Gastroesophageal sphincter (tissue), 4 donors: Measurements from ENCODE around the gene PDZD4. TPM values are rescaled to one million over a fixed set of nuclear protein-coding genes. Genes with fewer than 3 reads are reported as not detected.

ENCODE experiments used
- ATAC-seq: fragments of 150-250 bp; one replicate; pipeline ENCODE4 v1.9.1; 2016; ENCODE audit warnings: mild to moderate bottlenecking, moderate library complexity
- H3K27ac ChIP-seq, 4 donors: fragments of 200-600 bp; sonication (generic) in 3 of 4; 1 replicate in 3 of 4; 2 replicates in 1 of 4; pipeline ENCODE4 v1.5.1; 2016 to 2019
- H3K27me3 ChIP-seq: fragments of 200-600 bp; sonication (generic); one replicate; pipeline ENCODE4 v1.5.1; 2019
- H3K36me3 ChIP-seq, 2 donors: fragments of 200-600 bp; sonication (generic); one replicate each; pipeline ENCODE4 v1.5.1; 2019; ENCODE audit warnings: control low read depth in 1 of 2
- H3K4me1 ChIP-seq, 3 donors: fragments of 200-600 bp; sonication (generic); 1 replicate in 2 of 3; 2 replicates in 1 of 3; pipeline ENCODE4 v1.5.1; 2016 to 2019; ENCODE audit warnings: control low read depth in 2 of 3
- H3K4me3 ChIP-seq, 2 donors: fragments of 200-600 bp; sonication (generic); one replicate each; pipeline ENCODE4 v1.5.1; 2019; ENCODE audit warnings: mild to moderate bottlenecking in 1 of 2, moderate library complexity in 1 of 2
- H3K9me3 ChIP-seq, 3 donors: fragments of 200-600 bp; sonication (generic); one replicate each; pipeline ENCODE4 v1.5.1; 2017 to 2019; ENCODE audit warnings: control low read depth in 2 of 3
- EP300 ChIP-seq: sonication (generic); formaldehyde crosslinking; IDR thresholded peaks from one replicate; pipeline ENCODE4 v1.6.1; 2017; ENCODE audit warnings: antibody characterized with exemption, mild to moderate bottlenecking
- POLR2A ChIP-seq, 2 donors: fragments of 450-650 bp; IDR thresholded peaks; one replicate each; pipeline ENCODE4 v1.6.1; 2017; ENCODE audit warnings: antibody characterized with exemption in 2 of 2, mild to moderate bottlenecking in 2 of 2, moderate library complexity in 1 of 2
- POLR2AphosphoS5 ChIP-seq: sonication (generic); formaldehyde crosslinking; IDR thresholded peaks from one replicate; pipeline ENCODE4 v1.6.1; 2017; ENCODE audit warnings: antibody characterized with exemption
- WGBS, 2 donors: methylation state at CpG; one replicate each; pipeline ENCODE4 v1.1.5; 2018; ENCODE audit warnings: low coverage in 1 of 2; 5-methylcytosine and 5-hydroxymethylcytosine counted together
- total RNA-seq, 4 donors: library from RNA; depleted of rRNA; stranded (reverse); fragments of >200 nt; gene quantifications; one replicate each; pipeline ENCODE4 v1.1.0, GENCODE V29; 2016
- TF ChIP-seq, protein P1 (sequence below), 4 experiments: fragments of 200-600 bp in 2 of 4; fragments of 450-650 bp in 2 of 4; sonication (generic) in 1 of 4; IDR thresholded peaks; one replicate each; pipeline ENCODE4 v1.5.1; 2017 to 2019; ENCODE audit warnings: antibody characterized with exemption in 4 of 4, mild to moderate bottlenecking in 2 of 4, moderate library complexity in 2 of 4

Gene PDZD4
- total RNA-seq, 4 donors from 2014 or later, result 10.6 to 48.5 (median 26.4) TPM

DNA sequence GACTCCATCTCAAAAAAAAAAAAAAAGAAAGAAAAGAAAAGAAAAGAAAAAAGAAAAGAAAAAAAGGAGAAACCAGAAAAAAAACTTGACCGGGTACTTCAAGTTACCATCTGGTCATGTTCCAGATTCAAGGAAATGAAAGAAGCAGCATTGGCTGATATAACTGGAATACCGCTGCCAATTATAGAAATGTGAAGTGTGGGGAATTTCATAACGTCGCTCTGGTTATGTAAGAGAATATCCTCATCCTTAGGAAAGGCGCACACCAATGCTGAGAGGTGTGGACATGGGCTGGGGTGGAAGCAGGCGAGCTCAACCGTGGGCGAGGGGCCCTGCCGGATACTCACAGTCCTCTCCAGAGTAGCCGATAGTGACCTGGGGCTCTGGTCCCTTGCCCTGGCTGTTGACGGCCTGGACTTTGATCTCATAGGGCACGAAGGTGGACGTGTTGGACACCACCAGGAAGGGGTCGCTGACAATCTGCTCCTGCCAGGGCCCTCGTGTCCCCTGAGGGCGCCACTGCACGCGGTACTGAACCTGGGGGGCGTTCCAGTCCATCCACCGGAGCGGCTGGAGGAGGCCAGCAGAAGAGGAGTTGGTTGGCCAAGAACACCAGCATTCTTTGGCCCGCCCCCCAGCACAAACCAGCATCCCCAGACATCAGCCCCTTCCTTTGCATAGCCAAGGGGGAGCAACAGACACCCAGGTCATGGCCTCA lies 36.1 kb upstream of the PDZD4 start:
- no peak for ATAC-seq
- WGBS, 2 donors, result 60 to 95% methylated on average over 2 to 4 of the region's 22 CpGs
- H3K27me3 ChIP-seq, result peaks cover 20% of the 10 kb centered on the region

DNA sequence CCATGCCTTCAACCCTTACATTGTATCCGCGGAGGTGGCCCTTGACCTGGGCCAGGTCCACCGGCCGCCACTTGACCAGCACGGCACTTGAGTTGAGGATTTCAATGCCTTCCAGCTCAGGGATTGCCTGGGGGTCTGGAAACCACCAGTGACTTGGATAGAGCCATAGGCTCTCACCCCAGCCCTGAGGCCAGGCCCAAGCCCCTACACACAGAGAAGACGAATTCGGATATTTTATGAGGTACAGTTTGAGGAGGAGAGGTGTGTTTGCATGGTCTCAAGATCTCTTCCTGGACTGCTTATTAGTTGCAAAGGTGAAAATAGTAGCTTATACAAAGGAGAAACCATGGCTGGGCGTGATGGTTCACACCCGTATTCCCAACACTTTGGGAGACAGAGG lies 35.3 kb upstream of the PDZD4 start:
- no peak overlapping the region for H3K27ac ChIP-seq
- no peaks in the 10 kb centered on the region for H3K4me1 ChIP-seq
- H3K27me3 ChIP-seq, result peaks cover 12% of the 10 kb centered on the region
- TF ChIP-seq, protein P1, sequence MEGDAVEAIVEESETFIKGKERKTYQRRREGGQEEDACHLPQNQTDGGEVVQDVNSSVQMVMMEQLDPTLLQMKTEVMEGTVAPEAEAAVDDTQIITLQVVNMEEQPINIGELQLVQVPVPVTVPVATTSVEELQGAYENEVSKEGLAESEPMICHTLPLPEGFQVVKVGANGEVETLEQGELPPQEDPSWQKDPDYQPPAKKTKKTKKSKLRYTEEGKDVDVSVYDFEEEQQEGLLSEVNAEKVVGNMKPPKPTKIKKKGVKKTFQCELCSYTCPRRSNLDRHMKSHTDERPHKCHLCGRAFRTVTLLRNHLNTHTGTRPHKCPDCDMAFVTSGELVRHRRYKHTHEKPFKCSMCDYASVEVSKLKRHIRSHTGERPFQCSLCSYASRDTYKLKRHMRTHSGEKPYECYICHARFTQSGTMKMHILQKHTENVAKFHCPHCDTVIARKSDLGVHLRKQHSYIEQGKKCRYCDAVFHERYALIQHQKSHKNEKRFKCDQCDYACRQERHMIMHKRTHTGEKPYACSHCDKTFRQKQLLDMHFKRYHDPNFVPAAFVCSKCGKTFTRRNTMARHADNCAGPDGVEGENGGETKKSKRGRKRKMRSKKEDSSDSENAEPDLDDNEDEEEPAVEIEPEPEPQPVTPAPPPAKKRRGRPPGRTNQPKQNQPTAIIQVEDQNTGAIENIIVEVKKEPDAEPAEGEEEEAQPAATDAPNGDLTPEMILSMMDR (IDR thresholded peaks at IDR 0.05), result no peak
- TF ChIP-seq EP300 (no peak), POLR2A (IDR thresholded peaks at IDR 0.05) (no peak), POLR2AphosphoS5 (no peak)
- H3K36me3 ChIP-seq, result no peaks in the 10 kb centered on the region
- ATAC-seq, result no peak
- H3K4me3 ChIP-seq, result no peak overlapping the region
- WGBS, 2 donors, result 83% methylated on average over 2 of the region's 9 CpGs; no CpG with 5 or more reads in 1 of the 2 donors
- H3K9me3 ChIP-seq, result no peaks in the 10 kb centered on the region

More for the DNA sequence above, 36.1 kb upstream of the PDZD4 start:
- no peak overlapping the region for H3K4me3 ChIP-seq
- no peak for TF ChIP-seq POLR2AphosphoS5
- no peak for TF ChIP-seq EP300
- no peak for TF ChIP-seq POLR2A (IDR thresholded peaks at IDR 0.05)
- TF ChIP-seq, protein P1 (IDR thresholded peaks at IDR 0.05), result no peak
- no peaks in the 10 kb centered on the region for H3K4me1 ChIP-seq
- no peaks in the 10 kb centered on the region for H3K9me3 ChIP-seq
- no peaks in the 10 kb centered on the region for H3K36me3 ChIP-seq
- H3K27ac ChIP-seq, result no peak overlapping the region

DNA sequence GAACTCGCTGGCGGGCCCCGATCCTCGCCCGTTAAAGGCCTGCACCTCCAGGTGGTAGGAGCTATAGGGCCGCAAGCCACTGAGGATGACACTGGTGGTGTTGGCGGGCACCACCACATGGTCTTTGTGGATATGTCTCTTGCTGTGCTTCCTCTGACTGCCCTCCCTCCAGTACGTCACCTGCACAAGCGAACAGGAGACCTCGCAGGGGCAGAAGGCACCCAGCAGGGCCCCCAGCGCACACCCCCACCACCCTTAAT lies 34.9 kb upstream of the PDZD4 start:
- no peaks in the 10 kb centered on the region for H3K36me3 ChIP-seq
- no peak overlapping the region for H3K27ac ChIP-seq
- H3K4me1 ChIP-seq, result no peaks in the 10 kb centered on the region
- H3K4me3 ChIP-seq, result no peak overlapping the region
- no peak for ATAC-seq
- no peaks in the 10 kb centered on the region for H3K9me3 ChIP-seq
- peaks cover 9% of the 10 kb centered on the region for H3K27me3 ChIP-seq
- TF ChIP-seq, protein P1 (IDR thresholded peaks at IDR 0.05), result no peak
- TF ChIP-seq POLR2AphosphoS5, result no peak
- TF ChIP-seq POLR2A (IDR thresholded peaks at IDR 0.05), result no peak
- TF ChIP-seq EP300, result no peak
- no CpG with 5 or more reads among the region's 11 CpGs for WGBS, 2 donors

DNA sequence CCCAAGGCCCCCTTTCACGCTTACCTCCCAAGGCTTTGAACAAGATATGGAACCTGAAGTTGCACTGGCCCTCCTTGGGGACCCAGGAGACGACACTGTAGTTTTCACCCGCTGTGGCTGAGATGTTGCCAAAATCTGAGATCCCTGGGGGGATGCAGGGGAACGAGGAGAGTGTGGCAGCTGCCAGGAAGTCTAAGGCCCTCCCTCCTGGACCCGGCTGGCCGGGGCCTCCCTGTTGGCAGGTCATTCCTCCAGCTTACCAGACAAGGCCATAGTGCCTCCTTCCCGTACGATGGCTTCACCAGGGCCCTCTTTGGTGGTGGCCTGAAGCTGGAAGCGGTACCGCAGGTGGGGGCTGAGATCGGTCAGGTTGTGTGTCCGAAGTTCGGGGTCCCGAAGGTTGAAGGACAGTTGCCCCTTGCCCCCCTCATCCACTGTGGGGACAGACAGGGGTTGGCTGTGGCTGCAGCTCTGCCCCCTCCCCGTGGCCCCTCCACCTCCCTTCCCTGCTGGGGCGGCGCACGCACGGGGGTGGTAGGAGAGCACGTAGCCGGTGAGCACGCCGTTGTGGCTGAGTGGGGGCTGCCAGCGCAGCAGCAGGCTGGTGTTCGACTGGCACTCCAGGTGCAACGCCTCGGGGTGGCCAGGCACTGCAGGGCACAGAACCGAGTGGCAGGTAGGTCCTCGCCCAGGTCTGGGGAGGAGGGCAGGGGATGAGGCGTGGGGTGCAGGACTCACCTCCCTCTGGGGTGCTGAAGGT lies 34.4 kb upstream of the PDZD4 start:
- Histone ChIP-seq H3K36me3 (no peaks in the 10 kb centered on the region), H3K9me3 (no peaks in the 10 kb centered on the region), H3K27me3 (peaks cover 4% of the 10 kb centered on the region), H3K4me1 (no peaks in the 10 kb centered on the region), H3K27ac (no peak overlapping the region), H3K4me3 (no peak overlapping the region)
- 87% methylated on average over 7 of the region's 30 CpGs; no CpG with 5 or more reads in 1 of the 2 donors for WGBS, 2 donors
- ATAC-seq, result no peak
- no peak for TF ChIP-seq EP300

DNA sequence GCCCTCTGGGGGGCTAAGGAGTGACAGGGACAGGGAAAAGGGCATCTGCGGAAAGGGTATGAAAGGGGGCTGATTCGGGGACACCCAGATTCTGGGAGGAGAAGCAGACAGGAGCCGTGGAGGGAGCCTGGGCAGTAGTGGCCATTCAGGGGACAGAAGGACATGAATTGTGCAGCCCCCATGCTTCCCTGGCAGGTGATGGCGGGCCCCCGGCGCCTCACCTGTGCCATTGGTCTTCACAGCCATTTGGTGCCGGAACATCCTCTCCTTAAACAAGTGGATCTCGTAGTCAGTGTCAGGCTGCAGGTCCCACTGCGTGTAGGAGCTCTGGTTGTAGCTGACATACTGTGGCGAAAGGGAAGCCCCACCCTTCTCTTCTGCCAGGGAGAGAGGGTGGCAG lies 33.8 kb upstream of the PDZD4 start:
- no peak for ATAC-seq
- Histone ChIP-seq H3K36me3 (no peaks in the 10 kb centered on the region), H3K9me3 (no peaks in the 10 kb centered on the region), H3K4me1 (no peaks in the 10 kb centered on the region), H3K4me3 (no peak overlapping the region), H3K27me3 (no peaks in the 10 kb centered on the region), H3K27ac (no peak overlapping the region)
- 100% methylated on average over 1 of the region's 10 CpGs; no CpG with 5 or more reads in 1 of the 2 donors for WGBS, 2 donors
- TF ChIP-seq POLR2AphosphoS5 (no peak), EP300 (no peak), POLR2A (IDR thresholded peaks at IDR 0.05) (no peak)
- TF ChIP-seq, protein P1 (IDR thresholded peaks at IDR 0.05), result no peak
